AG09309 (cell line): ENCODE results near the gene ZNRF3.

Experiments
- DNase-seq: peaks from one replicate; pipeline ENCODE4 v3.0.0-alpha.2; 2010; ENCODE audit warnings: low read depth
- H3K4me3 ChIP-seq: 2 replicates; pipeline ENCODE4 v1.5.1; 2011; ENCODE audit warnings: mild to moderate bottlenecking, low read depth, low read length, moderate library complexity; ENCODE audit not compliant: control insufficient read depth
- TF ChIP-seq, protein P1 (sequence below): IDR thresholded peaks from 2 replicates; pipeline ENCODE4 v1.5.1; 2011; ENCODE audit warnings: mild to moderate bottlenecking, low read depth, low read length, inconsistent platforms; ENCODE audit not compliant: insufficient read depth, control insufficient read depth; ENCODE audit errors: missing control alignments

ZNRF3 gene

DNA sequence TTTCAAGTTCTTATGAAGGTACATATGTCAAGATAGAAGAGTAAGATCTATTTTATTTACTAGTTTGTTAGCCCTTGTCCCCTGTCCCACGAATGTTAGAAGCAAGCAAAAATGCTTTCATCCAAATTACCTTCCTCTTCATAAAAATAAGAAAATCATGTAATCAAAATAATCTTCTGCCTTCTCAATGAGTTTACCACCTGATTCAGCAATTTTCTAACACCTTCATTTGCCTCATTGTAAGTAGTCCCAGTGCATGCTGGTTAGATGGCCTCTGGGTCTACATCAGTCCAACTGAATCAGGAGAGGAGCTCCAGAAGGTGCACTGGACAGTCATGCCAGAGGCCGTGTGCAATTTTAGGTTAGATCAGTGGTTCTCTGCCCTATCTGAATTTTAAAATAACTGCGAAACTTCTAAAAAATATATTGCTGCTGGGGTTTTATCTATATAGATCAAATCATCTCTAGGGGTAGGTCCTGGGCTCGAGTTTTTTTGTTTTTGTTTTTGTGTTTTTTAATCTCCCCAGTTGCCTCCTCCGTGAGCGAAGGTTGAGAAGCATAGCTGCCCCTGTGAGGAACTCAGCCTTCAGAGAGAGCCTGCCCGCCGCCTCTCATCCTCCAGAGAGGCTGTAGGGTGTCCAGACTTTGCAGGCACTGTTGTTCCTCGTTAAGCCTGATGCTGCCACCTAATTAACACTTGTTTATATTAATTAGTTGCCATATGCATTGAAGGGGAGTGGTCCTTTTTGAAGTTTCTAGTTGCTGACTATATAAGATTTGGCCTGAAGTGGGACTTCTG lies 146.0 kb downstream of the ZNRF3 start:
- H3K4me3 ChIP-seq, result no peak overlapping the region
- TF ChIP-seq, protein P1, sequence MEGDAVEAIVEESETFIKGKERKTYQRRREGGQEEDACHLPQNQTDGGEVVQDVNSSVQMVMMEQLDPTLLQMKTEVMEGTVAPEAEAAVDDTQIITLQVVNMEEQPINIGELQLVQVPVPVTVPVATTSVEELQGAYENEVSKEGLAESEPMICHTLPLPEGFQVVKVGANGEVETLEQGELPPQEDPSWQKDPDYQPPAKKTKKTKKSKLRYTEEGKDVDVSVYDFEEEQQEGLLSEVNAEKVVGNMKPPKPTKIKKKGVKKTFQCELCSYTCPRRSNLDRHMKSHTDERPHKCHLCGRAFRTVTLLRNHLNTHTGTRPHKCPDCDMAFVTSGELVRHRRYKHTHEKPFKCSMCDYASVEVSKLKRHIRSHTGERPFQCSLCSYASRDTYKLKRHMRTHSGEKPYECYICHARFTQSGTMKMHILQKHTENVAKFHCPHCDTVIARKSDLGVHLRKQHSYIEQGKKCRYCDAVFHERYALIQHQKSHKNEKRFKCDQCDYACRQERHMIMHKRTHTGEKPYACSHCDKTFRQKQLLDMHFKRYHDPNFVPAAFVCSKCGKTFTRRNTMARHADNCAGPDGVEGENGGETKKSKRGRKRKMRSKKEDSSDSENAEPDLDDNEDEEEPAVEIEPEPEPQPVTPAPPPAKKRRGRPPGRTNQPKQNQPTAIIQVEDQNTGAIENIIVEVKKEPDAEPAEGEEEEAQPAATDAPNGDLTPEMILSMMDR, result no peak
- no peak for DNase-seq

DNA sequence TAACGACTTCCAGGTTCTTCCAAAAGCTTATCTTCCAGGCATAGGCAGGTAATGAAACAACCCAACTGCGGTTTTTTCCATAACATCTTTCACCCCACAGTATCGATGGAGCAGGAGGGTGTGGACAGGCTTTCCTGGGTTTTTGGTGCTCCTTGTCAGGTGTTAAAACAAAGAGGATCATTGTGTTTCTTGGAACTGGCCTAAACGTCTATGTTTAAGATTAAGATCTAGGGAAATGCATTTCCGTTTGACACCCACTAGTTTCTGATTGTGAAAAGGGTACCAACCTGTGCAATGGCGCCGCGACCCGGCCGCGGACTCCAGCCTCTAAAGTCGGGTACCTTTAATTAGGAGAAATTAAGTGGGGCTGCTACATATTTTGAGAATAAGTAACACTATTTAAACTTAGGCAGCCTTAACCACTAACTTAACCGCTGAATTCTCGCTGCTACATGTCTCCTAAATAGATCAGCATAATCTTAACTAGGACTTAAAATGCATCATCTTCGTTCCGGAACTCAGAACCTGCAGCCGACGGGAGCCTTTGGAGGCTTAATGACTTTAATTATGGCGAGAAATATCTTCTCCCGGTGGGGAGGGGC lies 146.7 kb downstream of the ZNRF3 start:
- TF ChIP-seq, protein P1, result no peak
- DNase-seq, result peak; percentile 5
- peak overlapping the region; percentile 50 for H3K4me3 ChIP-seq

DNA sequence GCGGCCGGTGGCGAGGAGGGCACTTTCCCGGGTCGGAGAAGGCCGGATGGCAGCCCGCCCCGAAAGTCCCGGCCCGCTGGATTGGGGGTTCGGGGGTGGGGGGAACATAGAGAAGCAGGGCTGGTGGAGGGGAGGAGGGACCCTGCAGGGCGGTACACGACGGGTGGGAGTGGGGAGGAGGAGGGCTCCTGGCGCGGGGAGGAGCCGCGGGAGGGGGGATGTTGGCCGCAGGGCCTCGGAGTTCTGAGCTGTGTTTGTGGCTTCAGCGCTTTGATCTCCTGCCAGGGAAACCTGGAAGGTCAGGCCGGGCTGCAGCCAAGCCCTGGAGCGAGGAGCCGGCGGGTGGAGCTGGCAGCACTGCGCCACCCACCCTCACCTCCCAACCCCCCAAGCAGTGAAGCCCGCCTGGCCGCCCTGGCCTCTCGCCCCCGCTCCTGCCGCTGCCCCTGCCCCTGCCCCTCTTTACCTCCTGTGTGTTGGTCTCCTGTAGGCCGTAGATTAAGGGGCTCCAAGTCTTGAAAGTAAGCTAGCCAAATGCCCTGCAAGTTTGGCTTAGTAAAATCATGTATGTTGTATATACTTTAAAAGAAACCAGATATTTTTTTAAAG lies 147.3 kb downstream of the ZNRF3 start:
- H3K4me3 ChIP-seq, result peak overlapping the region; percentile 50
- peak; percentile 14 for DNase-seq
- TF ChIP-seq, protein P1, result no peak

DNA sequence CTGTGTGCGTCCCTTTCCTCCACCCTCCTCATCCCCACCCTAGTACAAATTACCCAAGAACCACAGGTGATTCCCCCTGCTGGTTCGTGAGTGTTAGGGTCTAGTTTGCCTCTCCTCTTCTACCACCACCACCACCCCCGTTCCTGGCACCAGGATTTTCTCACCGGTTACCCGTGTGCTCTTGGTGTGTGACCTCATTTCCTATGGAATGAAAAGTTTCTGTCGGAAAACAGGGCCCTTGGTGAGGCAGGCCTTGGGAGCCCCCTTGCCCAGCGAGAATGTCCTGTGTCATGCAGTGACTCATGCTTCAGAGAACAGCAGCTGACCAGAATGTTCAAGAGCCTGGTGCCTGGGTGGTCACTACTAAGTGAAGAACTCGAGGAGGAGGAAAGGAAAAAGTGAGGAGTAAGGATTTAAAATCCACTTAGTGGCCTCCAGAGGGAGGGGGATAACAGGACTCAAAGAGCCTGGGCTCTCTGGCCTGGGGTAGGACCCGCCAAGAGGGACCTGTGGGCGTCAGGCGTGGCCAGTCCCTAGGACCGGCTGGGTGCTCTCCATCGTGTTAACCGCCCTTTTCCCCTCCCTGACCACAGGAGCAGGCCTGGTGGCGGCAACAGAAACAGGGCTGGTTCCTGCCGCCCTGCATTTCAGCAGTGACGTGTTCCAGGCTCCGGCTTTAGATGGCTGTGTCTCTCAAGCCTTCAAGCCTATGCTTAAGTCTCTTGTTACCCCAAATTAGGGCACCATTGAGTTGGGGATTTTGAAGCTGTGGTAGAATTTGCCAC lies 148.0 kb downstream of the ZNRF3 start:
- peak; percentile 67 for DNase-seq
- peak overlapping the region; percentile 50 for H3K4me3 ChIP-seq
- TF ChIP-seq, protein P1, result peak; percentile 18

DNA sequence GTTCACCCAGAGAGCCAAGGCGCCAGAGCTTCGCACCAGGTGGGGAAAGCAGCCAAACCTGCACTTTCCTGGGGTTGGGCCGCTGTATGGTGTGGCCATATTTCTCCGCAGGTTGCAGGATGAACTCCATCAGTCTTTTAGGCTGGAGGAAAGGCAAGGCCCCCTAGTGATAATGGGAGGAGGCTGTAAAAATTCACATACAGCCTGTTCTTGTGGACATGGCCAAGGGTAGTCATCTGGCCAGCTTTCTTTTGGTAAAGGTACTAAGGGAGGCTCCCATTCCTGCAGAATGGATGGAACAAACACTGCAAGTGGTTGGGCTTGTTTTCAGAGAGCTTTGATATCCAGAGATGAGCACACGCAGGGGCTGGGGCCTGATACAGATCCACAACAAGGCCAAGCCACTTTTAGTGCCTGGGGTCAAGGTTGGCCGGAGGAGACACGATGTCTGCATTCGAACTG lies 148.7 kb downstream of the ZNRF3 start:
- H3K4me3 ChIP-seq, result no peak overlapping the region; the same call in 1 of the 2 replicates
- TF ChIP-seq, protein P1, result no peak
- DNase-seq, result no peak

DNA sequence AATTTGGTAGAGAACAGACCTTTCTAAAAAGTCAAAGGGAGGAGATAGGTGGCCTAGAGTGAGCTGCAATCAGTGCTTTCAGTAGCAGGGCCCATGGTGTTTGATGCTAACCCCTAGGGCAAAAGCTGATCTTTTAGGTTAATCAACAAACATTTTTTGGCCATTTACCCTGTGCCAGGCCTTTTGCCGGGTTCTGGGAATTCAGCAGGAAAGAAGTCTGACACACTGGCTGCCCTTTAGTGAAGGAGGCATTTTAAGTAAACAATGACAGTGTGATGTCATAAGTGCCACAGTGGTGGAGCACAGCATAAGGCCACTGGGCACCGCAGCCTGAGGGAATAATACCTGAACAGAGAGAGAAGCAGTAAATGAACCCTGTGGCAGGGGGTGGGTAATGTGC lies 149.2 kb downstream of the ZNRF3 start:
- no peak for DNase-seq
- H3K4me3 ChIP-seq, result no peak overlapping the region
- TF ChIP-seq, protein P1, result no peak
